K562 (cell line): ENCODE results near the gene ETNK2. TPM values are rescaled to one million over a fixed set of nuclear protein-coding genes. Genes with fewer than 3 reads are reported as not detected.

Source experiments
- ATAC-seq: fragments of 200-7000 bp; cut with Tn5 transposase; 3 replicates; pipeline ENCODE4 v1.9.1; 2020; ENCODE audit warnings: moderate library complexity
- BruUV-seq: library from RNA; stranded (reverse); fragments of 400-500 nt; replicated peaks from 2 replicates; lab custom pipeline; 2021; lab: Mats Ljungman, UMichigan
- CTCF ChIA-PET: fragments of 300-600 bp; formaldehyde crosslinking; extraction: SDS; loops from one replicate; lab custom pipeline; 2021; ENCODE audit warnings: low intra/inter-chr PET ratio; lab: Yijun Ruan, JAX
- POLR2A ChIA-PET: fragments of 300-600, 350-650 bp; sonication (Branson Sonifier 250); formaldehyde crosslinking; extraction: SDS; loops from one replicate; lab custom pipeline; 2021; ENCODE audit warnings: antibody characterized with exemption, inconsistent platforms; lab: Yijun Ruan, JAX
- DNase-seq, 4 experiments: peaks; one replicate each; pipeline versions ENCODE4 v3.0.0 to v3.0.0-alpha.2; 2011 to 2018; ENCODE audit warnings: low spot score in 3 of 4, mixed read lengths in 3 of 4; ENCODE audit errors: extremely low read depth in 1 of 4
- FAIRE-seq: peaks from 2 replicates; lab custom pipeline; 2011; peaks lifted over from hg19 to GRCh38; lab: Jason Lieb, UNC
- H2AFZ ChIP-seq: 2 replicates; pipeline ENCODE4 v1.6.0; 2011; ENCODE audit warnings: low read depth, low read length, control low read depth, inconsistent platforms
- H3K27ac ChIP-seq: fragments of 200-600 bp; 3 replicates; pipeline ENCODE4 v1.8.0; 2011; ENCODE audit warnings: low read depth, mild to moderate bottlenecking, control low read depth, inconsistent platforms, low read length, moderate library complexity, mixed read lengths; ENCODE audit errors: extremely low read depth
- H3K27me3 ChIP-seq, 2 experiments: fragments of 300-600 bp in 1 of 2; 2 replicates in 1 of 2; 3 replicates in 1 of 2; pipeline versions ENCODE4 v1.6.0 to v1.8.0; 2011; ENCODE audit warnings: inconsistent platforms in 2 of 2, low read length in 2 of 2, mild to moderate bottlenecking in 1 of 2, mixed read lengths in 1 of 2, moderate library complexity in 1 of 2; ENCODE audit not compliant: control insufficient read depth in 2 of 2, insufficient read depth in 2 of 2
- H3K36me3 ChIP-seq: fragments of 300-600 bp; 3 replicates; pipeline ENCODE4 v1.8.0; 2011; ENCODE audit warnings: mild to moderate bottlenecking, low read length, inconsistent platforms; ENCODE audit not compliant: control insufficient read depth, insufficient read depth
- H3K4me1 ChIP-seq, 2 experiments: fragments of 200-600 bp in 1 of 2; replicated peaks in 1 of 2; 2 replicates in 1 of 2; 3 replicates in 1 of 2; pipeline versions ENCODE4 v1.5.1 to v1.8.0; 2011; ENCODE audit warnings: inconsistent platforms in 2 of 2, low read length in 2 of 2, mild to moderate bottlenecking in 1 of 2, mixed read lengths in 1 of 2, moderate library complexity in 1 of 2; ENCODE audit not compliant: control insufficient read depth in 2 of 2, insufficient read depth in 2 of 2
- H3K4me2 ChIP-seq: 2 replicates; pipeline ENCODE4 v1.6.1; 2011; ENCODE audit warnings: low read length, control low read depth, inconsistent platforms, mixed read lengths; ENCODE audit not compliant: insufficient read depth
- H3K4me3 ChIP-seq: fragments of 200-600 bp; sonication (generic), shearing (Covaris generic); 2 replicates; pipeline ENCODE4 v1.5.1; 2016; ENCODE audit warnings: control low read depth, inconsistent platforms
- H3K79me2 ChIP-seq: fragments of 200-600 bp; 3 replicates; pipeline ENCODE4 v1.8.0; 2011; ENCODE audit warnings: low read length, inconsistent platforms; ENCODE audit not compliant: control insufficient read depth, insufficient read depth
- H3K9ac ChIP-seq, 2 experiments: 2 replicates each; pipeline versions ENCODE4 v1.6.0 to v1.6.1; 2011; ENCODE audit warnings: low read depth in 2 of 2, low read length in 2 of 2, control low read depth in 1 of 2, inconsistent platforms in 1 of 2, mild to moderate bottlenecking in 1 of 2, mixed read lengths in 1 of 2; ENCODE audit not compliant: insufficient read depth in 1 of 2
- H3K9me1 ChIP-seq: one replicate; pipeline ENCODE4 v1.6.0; 2011; ENCODE audit warnings: inconsistent platforms, mild to moderate bottlenecking, low read length, moderate library complexity; ENCODE audit not compliant: control insufficient read depth, insufficient read depth
- H3K9me3 ChIP-seq: replicated peaks from 2 replicates; pipeline ENCODE4 v1.5.1; 2011; ENCODE audit warnings: low read depth, low read length, inconsistent platforms; ENCODE audit not compliant: control insufficient read depth, insufficient read depth
- H4K20me1 ChIP-seq: replicated peaks from 2 replicates; pipeline ENCODE4 v1.6.1; 2011; ENCODE audit warnings: low read length, inconsistent platforms, mixed read lengths; ENCODE audit not compliant: control insufficient read depth, insufficient read depth
- CCNT2 ChIP-seq: IDR thresholded peaks from 2 replicates; pipeline ENCODE4 v1.6.1; 2011; ENCODE audit warnings: borderline replicate concordance, low read depth, mild to moderate bottlenecking, moderate library complexity, mixed read lengths, low read length; ENCODE audit not compliant: insufficient read length; ENCODE audit errors: extremely low read depth
- CSDE1 ChIP-seq, 2 experiments: fragments of 450-650 bp; IDR thresholded peaks; 2 replicates each; pipeline ENCODE4 v1.6.1; 2016; ENCODE audit warnings: mild to moderate bottlenecking in 1 of 2
- ETV6 ChIP-seq, 3 experiments: fragments of 150-350 bp in 1 of 3; sonication (generic) in 1 of 3; formaldehyde crosslinking in 1 of 3; IDR thresholded peaks; 2 replicates each; pipeline versions ENCODE4 v1.6.1 to v1.8.0; 2014 to 2022; ENCODE audit warnings: borderline replicate concordance in 2 of 3, low read depth in 2 of 3, antibody characterized with exemption in 1 of 3, low read length in 1 of 3, mild to moderate bottlenecking in 1 of 3, missing genetic modification reagents in 1 of 3
- ZBTB7A ChIP-seq: IDR thresholded peaks from 2 replicates; pipeline ENCODE4 v1.6.1; 2011; ENCODE audit warnings: low read depth, mild to moderate bottlenecking, low read length, moderate library complexity, borderline replicate concordance; ENCODE audit not compliant: control insufficient read depth
- ZKSCAN1 ChIP-seq: fragments of 150-350 bp; IDR thresholded peaks from 2 replicates; pipeline ENCODE4 v1.6.1; 2016; ENCODE audit warnings: low read depth, low read length
- ZNF197 ChIP-seq: fragments of 200-800 bp; sonication (Bioruptor generic); IDR thresholded peaks from 2 replicates; pipeline ENCODE4 v1.6.1; 2016; ENCODE audit warnings: low read depth, missing genetic modification characterization, missing compliant biosample characterization
- WGBS: fragments of 100-300 bp; shearing (Covaris generic); methylation state at CpG from one replicate; pipeline ENCODE4 v1.1.6; 2016; ENCODE audit warnings: low coverage, mixed read lengths; ENCODE audit not compliant: insufficient coverage; ENCODE audit errors: missing lambda C conversion rate; 5-methylcytosine and 5-hydroxymethylcytosine counted together
- in situ Hi-C: fragments of 300-500 bp; cut with MboI; formaldehyde crosslinking; loops from 4 replicates; pipeline ENCODE4 v1.15.0; 2018; ENCODE audit warnings: inconsistent platforms, mixed read lengths
- intact Hi-C: fragments of 100-400 bp; cut with micrococcal nuclease; formaldehyde crosslinking; loops from 2 replicates; pipeline ENCODE4 v1.14.2; 2022
- polyA plus RNA-seq, 8 experiments: library from polyadenylated mRNA; depleted of rRNA in 4 of 8; stranded (reverse) in 5 of 8; unstranded in 3 of 8; fragments of >200 nt; fragmentation: Nextera tagmentation in 2 of 8; fragmentation: Illumina TruSeq in 1 of 8; extraction: Ambion mirVana in 2 of 8; extraction: Trizol in 1 of 8; gene quantifications; 2 replicates each; pipeline versions ENCODE4 v1.2.1 to v1.2.3, GENCODE V29; 2011 to 2014; ENCODE audit warnings: inconsistent platforms in 1 of 8, missing spikeins in 1 of 8
- total RNA-seq, 7 experiments: library from RNA; depleted of rRNA in 6 of 7; stranded (reverse); fragments of >200 nt in 6 of 7; fragmentation: Illumina TruSeq in 2 of 7; extraction: Trizol in 2 of 7; gene quantifications; 2 replicates each; pipeline versions ENCODE4 v1.2.1 to v1.2.3, GENCODE V29; 2011 to 2021; ENCODE audit warnings: low replicate concordance in 1 of 7

Gene ETNK2
- total and polyA plus RNA-seq, 9 of the 15 experiments (the other 6 are each of a cell fraction or from before 2014, with no cell fraction given), result 0.03 to 0.38 (median 0.13) TPM; not detected in 4

DNA sequence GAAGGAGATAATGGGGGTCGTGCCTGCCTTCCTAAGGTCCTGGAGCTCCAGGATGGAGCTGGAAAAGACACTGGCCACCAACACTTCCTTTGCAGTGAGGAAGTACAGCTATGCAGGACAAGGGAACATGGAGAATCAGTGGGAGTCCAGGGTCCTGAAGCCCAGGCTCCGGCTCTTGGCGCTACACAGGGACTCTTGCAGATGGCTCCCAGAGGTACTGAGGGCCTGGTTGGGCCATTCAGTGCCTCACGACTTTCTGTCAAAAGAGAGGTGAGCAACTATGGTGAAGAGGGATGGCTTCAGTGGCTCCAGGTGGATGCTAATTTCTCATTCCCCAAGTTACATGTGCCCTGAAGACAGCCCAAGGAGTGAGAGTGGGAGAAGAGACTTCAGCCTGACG is 1.8 kb upstream of the ETNK2 start:
- no TSS peak for BruUV-seq
- Histone ChIP-seq H3K27ac (no peak overlapping the region), H3K4me2 (no peak overlapping the region), H3K36me3 (no peaks in the 10 kb centered on the region), H3K27me3 (peaks cover 13 to 68% of the 10 kb centered on the region in 2 experiments), H3K9me1 (peaks cover 3% of the 10 kb centered on the region), H2AFZ (no peak overlapping the region), H3K9ac (no peak overlapping the region), H3K4me3 (no peak overlapping the region), H3K4me1 (peaks cover 0 to 21% of the 10 kb centered on the region in 2 experiments; a peak in 2 of 5 replicates), H3K9me3 (no peaks in the 10 kb centered on the region), H4K20me1 (peaks cover 10% of the 10 kb centered on the region), H3K79me2 (no peaks in the 10 kb centered on the region)
- POLR2A ChIA-PET, result interaction anchor here (0.6 to 0.8 kb wide), 2 partner anchors 22 to 164 kb away, joined by 3 read pairs; no protein-coding TSS in a partner anchor
- CTCF ChIA-PET, result interaction anchor here (0.7 kb wide), 1 partner anchor 602 kb away, joined by 3 read pairs; no protein-coding TSS in a partner anchor
- FAIRE-seq (no peak), ATAC-seq (no peak), DNase-seq (no peak)
- intact Hi-C loops (no loop called here), in situ Hi-C loops (no loop called here)
- 8% methylated on average over 5 of the region's 5 CpGs for WGBS
- TF ChIP-seq CSDE1 (IDR thresholded peaks at IDR 0.05) (no peak), ZBTB7A (no peak), ETV6 (IDR thresholded peaks at IDR 0.05; ENCODE audit: borderline replicate concordance in 1 of 2, low read depth in 2 of 2, low read length in 1 of 2) (no peak), ETV6 (CRISPR knock-in tag; IDR thresholded peaks at IDR 0.05; ENCODE audit: borderline replicate concordance) (no peak), ZNF197 (CRISPR knock-in tag) (no peak), CCNT2 (no peak), ZKSCAN1 (no peak)
